ENCODE data around the gene CACNA2D3. TPM values are rescaled to one million over a fixed set of nuclear protein-coding genes. Genes with fewer than 3 reads are reported as not detected.

Gene CACNA2D3
- polyA plus RNA-seq, 1 donor (not counting 4 experiments of a cell fraction or from before 2014, with no cell fraction given), result 0.08 TPM

DNA sequence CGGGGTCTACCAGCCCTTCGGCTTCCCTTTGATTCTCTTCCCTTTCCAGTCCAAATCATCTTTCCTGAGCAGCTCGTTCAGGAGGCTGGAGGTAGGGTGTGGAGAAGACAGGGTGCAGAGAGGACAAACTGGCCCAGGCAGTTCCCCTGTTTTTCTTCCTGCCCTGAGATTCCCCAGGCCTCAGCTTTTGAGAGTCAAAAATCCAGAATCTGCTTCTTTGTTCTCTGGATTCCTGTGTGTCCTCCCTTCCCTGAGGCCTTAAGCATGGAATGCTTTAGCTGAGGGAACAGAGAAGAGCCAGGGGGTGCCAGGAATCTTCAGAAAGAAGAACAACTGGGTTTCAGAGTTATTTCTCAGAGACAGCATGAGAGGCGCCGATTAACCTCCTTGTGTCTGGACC, 832.2 kb downstream of the CACNA2D3 start:
- H3K9me1 ChIP-seq (ENCODE audit: control insufficient read depth, extremely low read depth, insufficient read depth, low read length), result no peaks in the 10 kb centered on the region
- H3K9me3 ChIP-seq (ENCODE audit: control insufficient read depth, low read depth, low read length), result no peaks in the 10 kb centered on the region
- no peaks in the 10 kb centered on the region for H3K79me2 ChIP-seq (ENCODE audit: control insufficient read depth, insufficient read depth, low read length)
- H3K27ac ChIP-seq (ENCODE audit: control insufficient read depth, insufficient read depth, low read length), result no peak overlapping the region
- FAIRE-seq (no peak), DNase-seq (ENCODE audit: low read depth, low spot score) (no peak)
- H3K36me3 ChIP-seq (ENCODE audit: control insufficient read depth in 2 of 2, extremely low read depth in 1 of 2, insufficient read depth in 2 of 2, low read length in 2 of 2), result no peaks in the 10 kb centered on the region
- no peak overlapping the region for H2AFZ ChIP-seq (ENCODE audit: control insufficient read depth, low read length)
- H4K20me1 ChIP-seq (ENCODE audit: control insufficient read depth, extremely low read depth, insufficient read depth, low read length), result no peaks in the 10 kb centered on the region
- dilution Hi-C loops (cut with MboI; ENCODE audit: extremely low pct_ligation_motif_present, low sequenced_read_pairs), result no loop called here
- no peak overlapping the region for H3K4me2 ChIP-seq (ENCODE audit: control insufficient read depth, extremely low read depth, insufficient read depth, low read depth, low read length)
- H3K9ac ChIP-seq (ENCODE audit: control insufficient read depth, extremely low read depth, insufficient read depth, low read length), result no peak overlapping the region
- H3K4me3 ChIP-seq (ENCODE audit: control insufficient read depth in 2 of 3, extremely low read depth in 1 of 3, insufficient read depth in 2 of 3, low read depth in 1 of 3, low read length in 3 of 3), result no peak overlapping the region
- TF ChIP-seq, protein P1, sequence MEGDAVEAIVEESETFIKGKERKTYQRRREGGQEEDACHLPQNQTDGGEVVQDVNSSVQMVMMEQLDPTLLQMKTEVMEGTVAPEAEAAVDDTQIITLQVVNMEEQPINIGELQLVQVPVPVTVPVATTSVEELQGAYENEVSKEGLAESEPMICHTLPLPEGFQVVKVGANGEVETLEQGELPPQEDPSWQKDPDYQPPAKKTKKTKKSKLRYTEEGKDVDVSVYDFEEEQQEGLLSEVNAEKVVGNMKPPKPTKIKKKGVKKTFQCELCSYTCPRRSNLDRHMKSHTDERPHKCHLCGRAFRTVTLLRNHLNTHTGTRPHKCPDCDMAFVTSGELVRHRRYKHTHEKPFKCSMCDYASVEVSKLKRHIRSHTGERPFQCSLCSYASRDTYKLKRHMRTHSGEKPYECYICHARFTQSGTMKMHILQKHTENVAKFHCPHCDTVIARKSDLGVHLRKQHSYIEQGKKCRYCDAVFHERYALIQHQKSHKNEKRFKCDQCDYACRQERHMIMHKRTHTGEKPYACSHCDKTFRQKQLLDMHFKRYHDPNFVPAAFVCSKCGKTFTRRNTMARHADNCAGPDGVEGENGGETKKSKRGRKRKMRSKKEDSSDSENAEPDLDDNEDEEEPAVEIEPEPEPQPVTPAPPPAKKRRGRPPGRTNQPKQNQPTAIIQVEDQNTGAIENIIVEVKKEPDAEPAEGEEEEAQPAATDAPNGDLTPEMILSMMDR (optimal IDR thresholded peaks at IDR 0.05 in 1 of 3, IDR thresholded peaks at IDR 0.05 in 1 of 3, conservative IDR thresholded peaks at IDR 0.05 in 1 of 3; ENCODE audit: extremely low read depth in 1 of 3, insufficient read depth in 2 of 3, low read length in 3 of 3), result no peak
- no peak for TF ChIP-seq EZH2 (IDR thresholded peaks at IDR 0.05; ENCODE audit: low read length)
- peaks cover 5% of the 10 kb centered on the region for H3K4me1 ChIP-seq (ENCODE audit: control insufficient read depth, extremely low read depth, insufficient read depth, low read length)
- H3K27me3 ChIP-seq (ENCODE audit: control insufficient read depth, extremely low read depth, insufficient read depth, low read length), result peaks cover 3% of the 10 kb centered on the region

- dilution Hi-C loops (cut with MboI; ENCODE audit: extremely low pct_ligation_motif_present, low sequenced_read_pairs), result no loop called here
- Histone ChIP-seq H3K9me3 (ENCODE audit: control insufficient read depth, low read depth, low read length) (no peaks in the 10 kb centered on the region), H4K20me1 (ENCODE audit: control insufficient read depth, extremely low read depth, insufficient read depth, low read length) (no peaks in the 10 kb centered on the region), H2AFZ (ENCODE audit: control insufficient read depth, low read length) (no peak overlapping the region), H3K9ac (ENCODE audit: control insufficient read depth, extremely low read depth, insufficient read depth, low read length) (no peak overlapping the region), H3K4me3 (ENCODE audit: control insufficient read depth in 2 of 3, extremely low read depth in 1 of 3, insufficient read depth in 2 of 3, low read depth in 1 of 3, low read length in 3 of 3) (no peak overlapping the region), H3K4me2 (ENCODE audit: control insufficient read depth, extremely low read depth, insufficient read depth, low read depth, low read length) (no peak overlapping the region), H3K27me3 (ENCODE audit: control insufficient read depth, extremely low read depth, insufficient read depth, low read length) (no peaks in the 10 kb centered on the region), H3K27ac (ENCODE audit: control insufficient read depth, insufficient read depth, low read length) (no peak overlapping the region), H3K9me1 (ENCODE audit: control insufficient read depth, extremely low read depth, insufficient read depth, low read length) (no peaks in the 10 kb centered on the region), H3K79me2 (ENCODE audit: control insufficient read depth, insufficient read depth, low read length) (no peaks in the 10 kb centered on the region), H3K36me3 (ENCODE audit: control insufficient read depth in 2 of 2, extremely low read depth in 1 of 2, insufficient read depth in 2 of 2, low read length in 2 of 2) (no peaks in the 10 kb centered on the region), H3K4me1 (ENCODE audit: control insufficient read depth, extremely low read depth, insufficient read depth, low read length) (peaks cover 5% of the 10 kb centered on the region)
- no peak for TF ChIP-seq EZH2 (IDR thresholded peaks at IDR 0.05; ENCODE audit: low read length)
- TF ChIP-seq, protein P1 (optimal IDR thresholded peaks at IDR 0.05 in 1 of 3, IDR thresholded peaks at IDR 0.05 in 1 of 3, conservative IDR thresholded peaks at IDR 0.05 in 1 of 3; ENCODE audit: extremely low read depth in 1 of 3, insufficient read depth in 2 of 3, low read length in 3 of 3), result no peak
- no peak for FAIRE-seq
- DNase-seq (ENCODE audit: low read depth, low spot score), result no peak
Measured at GRCh38 chr3:54955496-54955895, 833.1 kb downstream of the CACNA2D3 start.
